Progenitor cell of endocrine pancreas (in vitro differentiated cells): Measurements from ENCODE around the gene RMDN3. TPM values are rescaled to one million over a fixed set of nuclear protein-coding genes. Genes with fewer than 3 reads are reported as not detected.

Experiments used
- DNase-seq: peaks from one replicate; pipeline ENCODE4 v3.0.0; 2021; ENCODE audit warnings: low spot score; ENCODE audit not compliant: unreplicated experiment
- H3K27ac Mint-ChIP-seq: 2 replicates; pipeline ENCODE4 v1.8.0; 2021; ENCODE audit warnings: mild to moderate bottlenecking, moderate library complexity, mixed read lengths
- H3K27me3 Mint-ChIP-seq: 2 replicates; pipeline ENCODE4 v1.8.0; 2021; ENCODE audit warnings: mixed read lengths
- H3K36me3 Mint-ChIP-seq: 2 replicates; pipeline ENCODE4 v1.8.0; 2022; ENCODE audit warnings: mixed read lengths; ENCODE audit not compliant: insufficient read depth
- H3K4me1 Mint-ChIP-seq: 2 replicates; pipeline ENCODE4 v1.8.0; 2021; ENCODE audit warnings: low read depth, mixed read lengths
- H3K4me3 Mint-ChIP-seq: 2 replicates; pipeline ENCODE4 v1.8.0; 2021; ENCODE audit warnings: low read depth, mild to moderate bottlenecking, moderate library complexity, mixed read lengths
- H3K9me3 Mint-ChIP-seq: 2 replicates; pipeline ENCODE4 v1.8.0; 2021; ENCODE audit warnings: low read depth, mixed read lengths
- total RNA-seq: library from RNA; stranded (reverse); gene quantifications from 2 replicates; pipeline ENCODE4 v1.2.1, GENCODE V29; 2021
- TF ChIP-seq, protein P1 (sequence below): fragments of 200-600 bp; sonication (generic); IDR thresholded peaks from one replicate; pipeline ENCODE4 v1.5.0; 2021; ENCODE audit warnings: antibody characterized with exemption, mild to moderate bottlenecking; ENCODE audit not compliant: unreplicated experiment

Gene RMDN3
- total RNA-seq, 1 donor from 2014 or later: 25.9 TPM

DNA sequence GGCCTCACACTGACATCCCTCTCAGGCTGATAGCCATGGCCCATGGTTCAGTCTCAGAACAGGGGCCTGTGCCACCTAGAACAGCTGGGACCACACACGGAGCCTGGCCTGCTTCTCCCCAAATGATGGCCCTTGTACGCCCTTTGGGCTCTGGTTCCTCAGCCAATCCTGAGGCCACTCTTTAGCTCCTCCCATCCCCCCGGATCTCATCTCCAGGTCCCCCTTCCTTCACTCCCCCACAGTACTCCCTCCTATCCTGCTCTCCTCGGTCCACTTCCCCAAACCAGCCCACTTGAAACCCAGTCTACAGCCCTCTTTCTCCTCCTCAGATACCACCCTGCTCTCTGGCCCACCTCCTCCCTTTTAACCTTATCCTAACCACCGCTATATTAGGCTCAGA lies 34.1 kb upstream of the RMDN3 start:
- TF ChIP-seq, protein P1, sequence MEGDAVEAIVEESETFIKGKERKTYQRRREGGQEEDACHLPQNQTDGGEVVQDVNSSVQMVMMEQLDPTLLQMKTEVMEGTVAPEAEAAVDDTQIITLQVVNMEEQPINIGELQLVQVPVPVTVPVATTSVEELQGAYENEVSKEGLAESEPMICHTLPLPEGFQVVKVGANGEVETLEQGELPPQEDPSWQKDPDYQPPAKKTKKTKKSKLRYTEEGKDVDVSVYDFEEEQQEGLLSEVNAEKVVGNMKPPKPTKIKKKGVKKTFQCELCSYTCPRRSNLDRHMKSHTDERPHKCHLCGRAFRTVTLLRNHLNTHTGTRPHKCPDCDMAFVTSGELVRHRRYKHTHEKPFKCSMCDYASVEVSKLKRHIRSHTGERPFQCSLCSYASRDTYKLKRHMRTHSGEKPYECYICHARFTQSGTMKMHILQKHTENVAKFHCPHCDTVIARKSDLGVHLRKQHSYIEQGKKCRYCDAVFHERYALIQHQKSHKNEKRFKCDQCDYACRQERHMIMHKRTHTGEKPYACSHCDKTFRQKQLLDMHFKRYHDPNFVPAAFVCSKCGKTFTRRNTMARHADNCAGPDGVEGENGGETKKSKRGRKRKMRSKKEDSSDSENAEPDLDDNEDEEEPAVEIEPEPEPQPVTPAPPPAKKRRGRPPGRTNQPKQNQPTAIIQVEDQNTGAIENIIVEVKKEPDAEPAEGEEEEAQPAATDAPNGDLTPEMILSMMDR: no peak
- no peaks in the 10 kb centered on the region for H3K27me3 Mint-ChIP-seq
- no peak overlapping the region for H3K4me3 Mint-ChIP-seq
- H3K27ac Mint-ChIP-seq: peak overlapping the region; percentile 90
- peaks cover 5% of the 10 kb centered on the region for H3K36me3 Mint-ChIP-seq
- DNase-seq: no peak
- no peaks in the 10 kb centered on the region for H3K9me3 Mint-ChIP-seq
- peaks cover 36% of the 10 kb centered on the region for H3K4me1 Mint-ChIP-seq

DNA sequence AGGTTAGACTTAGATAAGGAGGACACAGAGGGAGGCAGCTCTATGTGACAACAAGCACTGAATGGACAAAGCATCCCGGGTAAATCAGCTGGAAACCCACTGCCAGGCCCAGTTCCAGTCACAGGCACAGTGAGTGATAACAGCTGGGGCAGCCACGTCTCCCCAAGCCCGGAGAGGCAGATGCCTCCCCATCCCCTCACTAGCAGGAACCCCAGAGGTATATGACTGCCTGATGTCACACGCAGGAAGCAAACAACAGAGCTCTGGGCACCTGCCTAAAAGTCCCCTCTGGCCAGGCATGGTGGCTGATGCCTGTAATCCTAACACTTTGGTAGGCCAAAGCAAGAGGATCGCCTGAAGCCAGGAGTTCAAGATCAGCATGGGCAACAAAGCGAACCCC lies 32.9 kb upstream of the RMDN3 start:
- TF ChIP-seq, protein P1: no peak
- Mint-ChIP-seq H3K4me1 (peaks cover 28% of the 10 kb centered on the region), H3K36me3 (peaks cover 2% of the 10 kb centered on the region), H3K27me3 (no peaks in the 10 kb centered on the region), H3K27ac (peak overlapping the region; percentile 88), H3K4me3 (no peak overlapping the region), H3K9me3 (no peaks in the 10 kb centered on the region)
- no peak for DNase-seq

DNA sequence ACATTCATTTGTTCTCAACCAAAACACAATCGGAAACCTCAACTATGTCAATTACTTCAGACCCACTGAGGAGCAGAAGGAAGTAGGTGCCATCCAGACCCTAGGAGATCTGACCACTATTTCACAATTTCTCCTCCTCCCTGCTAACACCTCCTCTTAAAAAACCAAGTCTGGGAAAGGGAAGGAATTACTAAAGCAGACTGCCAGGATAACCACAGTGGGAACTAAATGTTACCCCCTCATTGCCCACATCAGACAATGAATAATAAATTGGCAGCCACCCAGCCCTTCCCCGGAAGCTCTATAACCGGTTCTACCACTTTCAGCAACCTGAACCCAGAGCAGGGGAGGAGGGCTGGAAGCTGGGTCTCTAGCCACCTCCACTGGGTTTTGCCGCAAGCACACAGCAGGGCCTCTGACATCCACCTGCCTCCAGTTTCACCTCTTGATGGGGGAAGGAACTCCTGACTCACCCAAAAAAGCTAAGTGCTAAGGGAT lies 32.3 kb upstream of the RMDN3 start:
- Mint-ChIP-seq H3K9me3 (no peaks in the 10 kb centered on the region), H3K4me1 (peaks cover 28% of the 10 kb centered on the region), H3K36me3 (peaks cover 2% of the 10 kb centered on the region), H3K4me3 (no peak overlapping the region), H3K27me3 (no peaks in the 10 kb centered on the region), H3K27ac (peak overlapping the region; percentile 88)
- DNase-seq: no peak
- TF ChIP-seq, protein P1: no peak

DNA sequence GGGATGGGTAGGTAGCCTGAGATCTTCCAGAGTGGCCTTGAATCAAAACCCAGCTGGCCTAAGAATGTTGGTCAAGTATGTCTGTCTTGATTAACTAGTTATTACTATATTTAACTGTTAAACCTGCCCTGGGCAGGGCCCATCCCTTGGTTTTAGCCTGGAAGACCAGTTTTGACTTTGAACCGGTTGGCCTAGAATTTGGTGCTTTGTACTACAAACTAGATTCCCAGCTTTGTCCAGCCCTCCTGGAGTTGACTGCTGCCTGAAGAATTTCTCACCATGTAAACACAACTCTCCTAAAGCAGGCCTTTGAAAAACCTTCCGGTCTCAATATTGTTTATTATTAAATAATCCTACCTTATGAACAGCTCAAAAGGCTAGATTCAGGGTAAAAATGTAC lies 30.8 kb upstream of the RMDN3 start:
- TF ChIP-seq, protein P1: no peak
- H3K4me3 Mint-ChIP-seq: no peak overlapping the region
- DNase-seq: no peak
- H3K27ac Mint-ChIP-seq: peak overlapping the region; percentile 50
- H3K36me3 Mint-ChIP-seq: no peaks in the 10 kb centered on the region
- H3K9me3 Mint-ChIP-seq: no peaks in the 10 kb centered on the region
- peaks cover 28% of the 10 kb centered on the region for H3K4me1 Mint-ChIP-seq
- H3K27me3 Mint-ChIP-seq: no peaks in the 10 kb centered on the region

DNA sequence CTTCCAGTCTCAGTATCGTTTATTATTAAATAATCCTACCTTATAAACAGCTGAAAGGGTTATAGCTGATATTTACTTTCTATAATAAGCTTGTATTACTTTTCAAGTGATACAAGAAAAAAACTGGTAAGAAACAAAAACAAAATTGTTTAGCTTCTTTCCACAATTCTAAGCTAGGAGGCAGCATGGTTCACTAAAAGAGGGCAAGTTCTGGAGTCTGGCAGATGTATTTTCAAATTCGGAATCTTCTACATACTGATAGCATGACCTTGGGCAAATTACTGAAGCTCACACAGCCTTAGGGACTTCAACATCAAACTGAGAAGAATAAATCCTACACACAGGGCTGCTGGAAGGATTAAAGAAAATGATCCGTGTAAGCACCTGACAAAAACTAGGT lies 30.1 kb upstream of the RMDN3 start:
- peaks cover 28% of the 10 kb centered on the region for H3K4me1 Mint-ChIP-seq
- H3K27me3 Mint-ChIP-seq: no peaks in the 10 kb centered on the region
- no peak for DNase-seq
- TF ChIP-seq, protein P1: peak; percentile 7
- no peak overlapping the region for H3K27ac Mint-ChIP-seq
- no peak overlapping the region for H3K4me3 Mint-ChIP-seq
- H3K9me3 Mint-ChIP-seq: no peaks in the 10 kb centered on the region
- H3K36me3 Mint-ChIP-seq: no peaks in the 10 kb centered on the region
